K562 (cell line): ENCODE measurements around the gene HARS2. TPM values are rescaled to one million over a fixed set of nuclear protein-coding genes. Genes with fewer than 3 reads are reported as not detected.

ENCODE experiments used
- ARID4B ChIP-seq: sonication (generic); formaldehyde crosslinking; IDR thresholded peaks from 2 replicates; pipeline ENCODE4 v1.8.0; 2022; ENCODE audit warnings: mild to moderate bottlenecking, missing genetic modification reagents
- BDP1 ChIP-seq: IDR thresholded peaks from 3 replicates; pipeline ENCODE4 v1.6.1; 2011; ENCODE audit not compliant: insufficient read length, insufficient read depth
- CTCFL ChIP-seq: IDR thresholded peaks from 2 replicates; pipeline ENCODE4 v1.6.1; 2011; ENCODE audit warnings: borderline replicate concordance, low read depth, mild to moderate bottlenecking, moderate library complexity, low read length; ENCODE audit not compliant: insufficient read depth, poor library complexity, severe bottlenecking
- DEAF1 ChIP-seq: fragments of 450-650 bp; formaldehyde crosslinking; IDR thresholded peaks from 2 replicates; pipeline ENCODE4 v1.4.0; 2020; ENCODE audit warnings: mild to moderate bottlenecking, moderate library complexity
- PKNOX1 ChIP-seq: fragments of 450-650 bp; IDR thresholded peaks from 2 replicates; pipeline ENCODE4 v1.6.1; 2016
- POLR2A ChIP-seq: fragments of 450-650 bp; conservative IDR thresholded peaks from 2 replicates; pipeline ENCODE4 v1.6.1; 2016
- RAD21 ChIP-seq, 2 experiments: fragments of 250-450 bp in 1 of 2; fragments of 450-650 bp in 1 of 2; sonication (Bioruptor Pico) in 1 of 2; formaldehyde crosslinking in 1 of 2; IDR thresholded peaks in 1 of 2; conservative IDR thresholded peaks in 1 of 2; 2 replicates each; pipeline versions ENCODE4 v1.4.0 to v1.8.0; 2020 to 2022; ENCODE audit warnings: mild to moderate bottlenecking in 2 of 2, moderate library complexity in 1 of 2
- REST ChIP-seq, 2 experiments: fragments of 450-650 bp; formaldehyde crosslinking in 1 of 2; IDR thresholded peaks; 2 replicates each; pipeline versions ENCODE4 v1.4.0 to v1.6.1; 2014 to 2020; ENCODE audit warnings: mild to moderate bottlenecking in 2 of 2, borderline replicate concordance in 1 of 2, low read depth in 1 of 2
- SMC3 ChIP-seq: conservative IDR thresholded peaks from 2 replicates; pipeline ENCODE4 v1.6.1; 2011; ENCODE audit warnings: low read depth, low read length, improper control_type of control experiment; ENCODE audit not compliant: insufficient read depth
- polyA plus RNA-seq, 8 experiments: library from polyadenylated mRNA; depleted of rRNA in 4 of 8; stranded (reverse) in 5 of 8; unstranded in 3 of 8; fragments of >200 nt; fragmentation: Nextera tagmentation in 2 of 8; fragmentation: Illumina TruSeq in 1 of 8; extraction: Ambion mirVana in 2 of 8; extraction: Trizol in 1 of 8; gene quantifications; 2 replicates each; pipeline versions ENCODE4 v1.2.1 to v1.2.3, GENCODE V29; 2011 to 2014; ENCODE audit warnings: inconsistent platforms in 1 of 8, missing spikeins in 1 of 8
- total RNA-seq, 7 experiments: library from RNA; depleted of rRNA in 6 of 7; stranded (reverse); fragments of >200 nt in 6 of 7; fragmentation: Illumina TruSeq in 2 of 7; extraction: Trizol in 2 of 7; gene quantifications; 2 replicates each; pipeline versions ENCODE4 v1.2.1 to v1.2.3, GENCODE V29; 2011 to 2021; ENCODE audit warnings: low replicate concordance in 1 of 7

The HARS2 gene
- total and polyA plus RNA-seq, 9 of the 15 experiments (the other 6 are each of a cell fraction or from before 2014, with no cell fraction given), result 8.5 to 41.6 (median 27.1) TPM

GRCh38 chr5:140734354-140734753 is 43.1 kb downstream of the HARS2 start (continued):
- TF ChIP-seq REST (IDR thresholded peaks at IDR 0.05; ENCODE audit: borderline replicate concordance), result peak; percentile 67
- TF ChIP-seq REST (CRISPR knock-in tag; IDR thresholded peaks at IDR 0.05; ENCODE audit: low read depth), result no peak
- TF ChIP-seq DEAF1 (CRISPR knock-in tag), result peak; percentile 59
- TF ChIP-seq POLR2A, result no peak
- TF ChIP-seq CTCFL, result no peak
- no peak for TF ChIP-seq BDP1
- TF ChIP-seq SMC3, result peak; percentile 57
- TF ChIP-seq PKNOX1, result peak; percentile 40
- TF ChIP-seq RAD21 (CRISPR knock-in tag; conservative IDR thresholded peaks at IDR 0.05 in 1 of 2, IDR thresholded peaks at IDR 0.05 in 1 of 2), result peak; percentile 56 to 84
- no peak for TF ChIP-seq ARID4B (CRISPR knock-in tag)
